WTC11 (cell line): ENCODE data around the gene PDHB. TPM values are rescaled to one million over a fixed set of nuclear protein-coding genes. Genes with fewer than 3 reads are reported as not detected.
A peak's percentile ranks its signal among the peaks of the same experiment; 100 is the strongest.
"Not testable (repeated sequence)": the region's sequence is repeated elsewhere in the genome, so short reads cannot be mapped to it uniquely, and the experiment has no call there.

Experiments
- ATAC-seq: fragments of 200-7000 bp; cut with Tn5 transposase; 2 replicates; pipeline ENCODE4 v1.10.0; 2021; ENCODE audit warnings: mild to moderate bottlenecking, moderate library complexity
- CTCF ChIA-PET: fragments of 300-600 bp; sonication (Branson Sonifier 250); formaldehyde crosslinking; loops from one replicate; lab custom pipeline; 2021; ENCODE audit warnings: antibody characterized with exemption; lab: Charles Lee
- POLR2A ChIA-PET: fragments of 350-600 bp; sonication (Branson Sonifier 250); formaldehyde crosslinking; loops from one replicate; lab custom pipeline; 2021; ENCODE audit warnings: antibody characterized with exemption; lab: Charles Lee
- DNase-seq: peaks from one replicate; pipeline ENCODE4 v3.0.0; 2021; ENCODE audit warnings: low spot score
- H3K27ac Mint-ChIP-seq: 2 replicates; pipeline ENCODE4 v1.8.0; 2021; ENCODE audit warnings: mixed read lengths
- H3K27me3 Mint-ChIP-seq: 2 replicates; pipeline ENCODE4 v1.8.0; 2021; ENCODE audit warnings: low read depth, mild to moderate bottlenecking, moderate library complexity, mixed read lengths
- H3K36me3 Mint-ChIP-seq: 2 replicates; pipeline ENCODE4 v1.8.0; 2021; ENCODE audit warnings: mixed read lengths
- H3K4me1 Mint-ChIP-seq: 2 replicates; pipeline ENCODE4 v1.8.0; 2022; ENCODE audit warnings: mixed read lengths
- H3K4me3 Mint-ChIP-seq: 2 replicates; pipeline ENCODE4 v1.8.0; 2021; ENCODE audit warnings: mild to moderate bottlenecking, moderate library complexity, mixed read lengths
- H3K9me3 Mint-ChIP-seq: 2 replicates; pipeline ENCODE4 v1.8.0; 2021; ENCODE audit warnings: mixed read lengths
- FOXK1 ChIP-seq: sonication (generic); formaldehyde crosslinking; IDR thresholded peaks from 2 replicates; pipeline ENCODE4 v1.8.0; 2022; ENCODE audit warnings: mild to moderate bottlenecking, moderate library complexity, missing genetic modification reagents
- GRHL2 ChIP-seq: fragments of 250-450 bp; sonication (Bioruptor Pico); IDR thresholded peaks from 2 replicates; pipeline ENCODE4 v1.8.0; 2022; ENCODE audit warnings: mild to moderate bottlenecking, moderate library complexity; ENCODE audit not compliant: insufficient replicate concordance, severe bottlenecking
- GTF2I ChIP-seq: fragments of 250-450 bp; sonication (Bioruptor Pico); conservative IDR thresholded peaks from 2 replicates; pipeline ENCODE4 v1.4.0; 2021; ENCODE audit warnings: mild to moderate bottlenecking
- NFE2L1 ChIP-seq: sonication (generic); formaldehyde crosslinking; IDR thresholded peaks from 2 replicates; pipeline ENCODE4 v1.8.1; 2023; ENCODE audit warnings: missing genetic modification reagents
- SP1 ChIP-seq: sonication (generic); formaldehyde crosslinking; conservative IDR thresholded peaks from 2 replicates; pipeline ENCODE4 v1.8.1; 2022; ENCODE audit warnings: missing genetic modification reagents
- TEAD4 ChIP-seq: sonication (generic); formaldehyde crosslinking; IDR thresholded peaks from 2 replicates; pipeline ENCODE4 v1.8.0; 2022; ENCODE audit warnings: mild to moderate bottlenecking, missing genetic modification reagents
- ZNF121 ChIP-seq: sonication (generic); formaldehyde crosslinking; IDR thresholded peaks from 2 replicates; pipeline ENCODE4 v1.8.0; 2023; ENCODE audit warnings: missing genetic modification reagents
- ZNF423 ChIP-seq: fragments of 250-450 bp; sonication (Bioruptor Pico); IDR thresholded peaks from 2 replicates; pipeline ENCODE4 v2.1.2; 2022; ENCODE audit warnings: mild to moderate bottlenecking, moderate library complexity
- total RNA-seq: library from RNA; stranded (reverse); gene quantifications from 3 replicates; pipeline ENCODE4 v1.2.3, GENCODE V29; 2021
- TF ChIP-seq, protein P1 (sequence below): sonication (generic); formaldehyde crosslinking; IDR thresholded peaks from 2 replicates; pipeline ENCODE4 v1.8.0; 2022; ENCODE audit warnings: missing genetic modification reagents
- TF ChIP-seq, protein P2 (sequence below): fragments of 250-450 bp; sonication (Bioruptor Pico); IDR thresholded peaks from 2 replicates; pipeline ENCODE4 v2.1.2; 2022; ENCODE audit warnings: mild to moderate bottlenecking, moderate library complexity
- TF ChIP-seq, protein P3 (sequence below): sonication (generic); formaldehyde crosslinking; conservative IDR thresholded peaks from 2 replicates; pipeline ENCODE4 v1.8.1; 2023; ENCODE audit warnings: mild to moderate bottlenecking, low read depth, missing genetic modification reagents, moderate library complexity
- TF ChIP-seq, protein P4 (sequence below): fragments of 200-600 bp; IDR thresholded peaks from 2 replicates; pipeline ENCODE4 v1.8.0; 2022; ENCODE audit warnings: antibody characterized with exemption
- TF ChIP-seq, protein P5 (sequence below): sonication (generic); formaldehyde crosslinking; IDR thresholded peaks from 2 replicates; pipeline ENCODE4 v1.8.1; 2022; ENCODE audit warnings: mild to moderate bottlenecking, missing genetic modification reagents, moderate library complexity, borderline replicate concordance
- TF ChIP-seq, protein P6 (sequence below): sonication (generic); formaldehyde crosslinking; IDR thresholded peaks from 2 replicates; pipeline ENCODE4 v1.8.0; 2022; ENCODE audit warnings: mild to moderate bottlenecking, missing genetic modification reagents

PDHB gene
- total RNA-seq, 1 experiment from 2014 or later, result 131 TPM

DNA sequence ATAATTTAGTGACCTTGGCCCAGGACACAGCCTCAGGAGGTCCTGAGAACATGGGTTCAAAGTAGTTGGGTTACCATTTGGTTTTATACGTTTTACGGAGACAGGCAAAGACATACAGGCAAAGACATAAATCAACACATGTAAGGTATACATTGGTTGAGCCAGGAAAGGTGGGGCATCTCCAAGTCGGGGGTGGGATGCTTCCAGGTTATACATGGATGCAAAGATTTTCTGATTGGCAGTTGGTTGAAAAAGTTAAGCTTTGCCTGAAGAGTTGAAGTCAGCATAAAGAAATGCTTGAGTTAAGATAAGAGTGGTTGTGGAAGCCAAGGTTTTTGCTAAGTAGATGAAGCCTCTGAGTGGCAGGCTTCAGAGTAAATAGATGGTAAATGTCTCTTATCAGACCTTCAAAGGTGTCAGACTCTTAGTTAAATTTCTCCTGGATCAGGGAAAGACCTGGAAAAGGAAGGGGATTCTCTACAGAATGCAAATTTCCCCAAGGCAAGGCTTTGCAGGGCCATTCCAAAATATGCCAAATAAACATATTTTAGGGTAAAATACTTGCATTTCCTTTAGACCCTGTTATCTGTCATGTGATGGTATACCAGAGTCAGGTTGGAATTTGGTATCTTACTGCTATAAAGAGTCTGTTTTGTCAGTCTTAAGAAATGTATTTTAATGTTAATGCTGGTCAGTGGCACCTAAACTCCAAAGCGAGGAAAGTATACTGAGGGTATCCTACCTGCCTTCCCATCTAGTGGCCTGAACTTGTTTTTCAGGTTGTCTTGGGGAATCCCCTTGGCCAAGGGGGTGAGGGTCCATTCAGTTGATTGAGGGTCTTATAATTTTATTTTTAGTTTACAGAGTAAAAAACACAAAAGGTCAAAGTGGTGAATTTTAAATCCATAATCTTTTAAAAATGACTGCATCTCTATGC, 8.2 kb upstream of the PDHB start:
- peak; percentile 60 for ATAC-seq
- peaks cover 50% of the 10 kb centered on the region for H3K4me1 Mint-ChIP-seq
- H3K27me3 Mint-ChIP-seq, result no peaks in the 10 kb centered on the region
- DNase-seq, result no peak
- no peaks in the 10 kb centered on the region for H3K9me3 Mint-ChIP-seq
- H3K36me3 Mint-ChIP-seq, result no peaks in the 10 kb centered on the region; the same call in 1 of the 2 replicates
- CTCF ChIA-PET, result interaction anchor here (0.7 to 2.2 kb wide), 2 partner anchors 22 to 50 kb away, joined by 5 to 10 read pairs; partner anchors contain the start of gene KCTD6
- no peak for TF ChIP-seq ZNF423 (CRISPR knock-in tag)
- TF ChIP-seq, protein P1, sequence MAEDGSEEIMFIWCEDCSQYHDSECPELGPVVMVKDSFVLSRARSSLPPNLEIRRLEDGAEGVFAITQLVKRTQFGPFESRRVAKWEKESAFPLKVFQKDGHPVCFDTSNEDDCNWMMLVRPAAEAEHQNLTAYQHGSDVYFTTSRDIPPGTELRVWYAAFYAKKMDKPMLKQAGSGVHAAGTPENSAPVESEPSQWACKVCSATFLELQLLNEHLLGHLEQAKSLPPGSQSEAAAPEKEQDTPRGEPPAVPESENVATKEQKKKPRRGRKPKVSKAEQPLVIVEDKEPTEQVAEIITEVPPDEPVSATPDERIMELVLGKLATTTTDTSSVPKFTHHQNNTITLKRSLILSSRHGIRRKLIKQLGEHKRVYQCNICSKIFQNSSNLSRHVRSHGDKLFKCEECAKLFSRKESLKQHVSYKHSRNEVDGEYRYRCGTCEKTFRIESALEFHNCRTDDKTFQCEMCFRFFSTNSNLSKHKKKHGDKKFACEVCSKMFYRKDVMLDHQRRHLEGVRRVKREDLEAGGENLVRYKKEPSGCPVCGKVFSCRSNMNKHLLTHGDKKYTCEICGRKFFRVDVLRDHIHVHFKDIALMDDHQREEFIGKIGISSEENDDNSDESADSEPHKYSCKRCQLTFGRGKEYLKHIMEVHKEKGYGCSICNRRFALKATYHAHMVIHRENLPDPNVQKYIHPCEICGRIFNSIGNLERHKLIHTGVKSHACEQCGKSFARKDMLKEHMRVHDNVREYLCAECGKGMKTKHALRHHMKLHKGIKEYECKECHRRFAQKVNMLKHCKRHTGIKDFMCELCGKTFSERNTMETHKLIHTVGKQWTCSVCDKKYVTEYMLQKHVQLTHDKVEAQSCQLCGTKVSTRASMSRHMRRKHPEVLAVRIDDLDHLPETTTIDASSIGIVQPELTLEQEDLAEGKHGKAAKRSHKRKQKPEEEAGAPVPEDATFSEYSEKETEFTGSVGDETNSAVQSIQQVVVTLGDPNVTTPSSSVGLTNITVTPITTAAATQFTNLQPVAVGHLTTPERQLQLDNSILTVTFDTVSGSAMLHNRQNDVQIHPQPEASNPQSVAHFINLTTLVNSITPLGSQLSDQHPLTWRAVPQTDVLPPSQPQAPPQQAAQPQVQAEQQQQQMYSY (CRISPR knock-in tag), result peak; percentile 71
- no peak overlapping the region for H3K4me3 Mint-ChIP-seq
- POLR2A ChIA-PET, result no interaction called here
- peak overlapping the region; percentile 49; the same call in 1 of the 2 replicates for H3K27ac Mint-ChIP-seq

DNA sequence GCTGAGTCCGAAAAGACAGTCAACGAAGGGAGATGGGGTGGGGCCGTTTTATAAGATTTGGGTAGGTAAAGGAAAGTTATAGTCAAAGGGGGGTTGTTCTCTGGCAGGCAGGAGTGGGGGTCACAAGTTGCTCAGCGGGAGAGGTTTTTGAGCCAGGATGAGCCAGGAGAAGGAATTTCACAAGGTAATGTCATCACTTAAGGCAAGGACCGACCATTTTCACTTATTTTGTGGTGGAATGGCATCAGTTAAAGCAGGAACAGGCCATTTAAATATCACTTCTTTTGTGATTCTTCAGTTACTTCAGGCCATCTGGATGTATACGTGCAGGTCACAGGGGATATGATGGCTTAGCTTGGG, 7.3 kb upstream of the PDHB start:
- ATAC-seq, DNase-seq, H3K27me3 Mint-ChIP-seq, H3K9me3 Mint-ChIP-seq, POLR2A ChIA-PET, H3K36me3 Mint-ChIP-seq, H3K4me3 Mint-ChIP-seq: not testable (repeated sequence)
- CTCF ChIA-PET, result interaction anchor here (0.7 to 2.2 kb wide), 2 partner anchors 23 to 50 kb away, joined by 5 to 10 read pairs; partner anchors contain the start of gene KCTD6
- 0 out of 2 replicates have a peak overlapping the region, but pooled peaks have one; percentile 38 for H3K27ac Mint-ChIP-seq
- peaks cover 57% of the 10 kb centered on the region for H3K4me1 Mint-ChIP-seq

DNA sequence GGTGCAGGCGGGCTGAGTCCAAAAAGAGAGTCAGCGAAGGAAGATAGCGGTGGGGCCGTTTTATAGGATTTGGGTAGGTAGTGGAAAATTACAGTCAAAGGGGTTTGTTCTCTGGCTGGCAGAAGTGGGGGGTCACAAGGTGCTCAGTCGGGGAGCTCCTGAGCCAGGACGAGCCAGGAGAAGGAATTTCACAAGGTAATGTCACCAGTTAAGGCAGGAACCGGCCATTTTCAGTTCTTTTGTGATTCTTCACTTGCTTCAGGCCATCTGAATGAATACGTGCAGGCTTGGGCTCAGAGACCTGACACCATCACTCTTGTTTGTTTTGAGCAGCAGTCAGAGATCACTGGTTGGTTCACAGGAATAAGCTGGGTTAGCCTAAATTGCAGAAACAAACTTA, 3.6 kb upstream of the PDHB start:
- POLR2A ChIA-PET, ATAC-seq, H3K27me3 Mint-ChIP-seq, H3K4me3 Mint-ChIP-seq, H3K9me3 Mint-ChIP-seq, H3K36me3 Mint-ChIP-seq: not testable (repeated sequence)
- DNase-seq, result peak; percentile 19
- Mint-ChIP-seq H3K4me1 (peaks cover 77% of the 10 kb centered on the region), H3K27ac (peak overlapping the region; percentile 87)
- CTCF ChIA-PET, result interaction anchor here (2.1 kb wide), 1 partner anchor 26 kb away, joined by 6 read pairs; no protein-coding TSS in a partner anchor

DNA sequence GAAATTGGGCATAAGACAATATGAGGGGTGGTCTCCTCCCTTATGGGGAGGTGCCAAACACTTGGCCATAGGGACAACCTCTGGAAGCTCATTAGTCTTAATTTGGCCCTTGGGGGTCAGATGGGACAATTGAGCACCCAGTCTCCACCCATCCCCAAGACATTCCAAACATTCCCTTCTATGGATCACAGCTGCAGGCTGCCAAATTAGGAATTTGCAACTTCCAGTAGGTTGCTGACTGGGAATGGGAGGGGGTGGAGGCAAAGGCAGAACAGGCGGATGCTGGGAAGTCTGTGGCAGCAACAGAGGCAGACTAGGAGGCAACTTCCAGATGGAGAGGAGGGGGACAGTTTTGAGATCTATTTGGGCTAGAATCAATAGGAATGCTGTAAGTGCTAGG, 1.4 kb upstream of the PDHB start:
- Mint-ChIP-seq H3K36me3 (peaks cover 20% of the 10 kb centered on the region), H3K9me3 (no peaks in the 10 kb centered on the region), H3K27ac (peak overlapping the region; percentile 98), H3K4me1 (peaks cover 61% of the 10 kb centered on the region), H3K27me3 (no peaks in the 10 kb centered on the region), H3K4me3 (peak overlapping the region; percentile 53)
- DNase-seq, result peak; percentile 72
- CTCF ChIA-PET, result interaction anchor here (0.6 to 1.4 kb wide), 4 partner anchors 19 to 195 kb away, joined by 3 to 4 read pairs (median 4); partner anchors contain the start of gene KCTD6
- POLR2A ChIA-PET, result interaction anchor here (1.1 to 1.3 kb wide), 3 partner anchors 10 to 129 kb away, joined by 3 to 4 read pairs (median 3); partner anchors contain the start of genes HTD2 and RPP14
- ATAC-seq, result peak; percentile 78
- TF ChIP-seq TEAD4 (CRISPR knock-in tag) (peak; percentile 54; the same call in 1 of the 2 replicates), NFE2L1 (CRISPR knock-in tag) (0 out of 2 replicates have a peak, but pooled peaks have one; percentile 28), ZNF423 (CRISPR knock-in tag) (peak; percentile 39; the same call in 1 of the 2 replicates), GTF2I (no peak), SP1 (CRISPR knock-in tag) (peak; percentile 63), GRHL2 (CRISPR knock-in tag) (no peak), FOXK1 (0 out of 2 replicates have a peak, but pooled peaks have one; percentile 31), ZNF121 (CRISPR knock-in tag) (no peak)
- TF ChIP-seq, protein P2, sequence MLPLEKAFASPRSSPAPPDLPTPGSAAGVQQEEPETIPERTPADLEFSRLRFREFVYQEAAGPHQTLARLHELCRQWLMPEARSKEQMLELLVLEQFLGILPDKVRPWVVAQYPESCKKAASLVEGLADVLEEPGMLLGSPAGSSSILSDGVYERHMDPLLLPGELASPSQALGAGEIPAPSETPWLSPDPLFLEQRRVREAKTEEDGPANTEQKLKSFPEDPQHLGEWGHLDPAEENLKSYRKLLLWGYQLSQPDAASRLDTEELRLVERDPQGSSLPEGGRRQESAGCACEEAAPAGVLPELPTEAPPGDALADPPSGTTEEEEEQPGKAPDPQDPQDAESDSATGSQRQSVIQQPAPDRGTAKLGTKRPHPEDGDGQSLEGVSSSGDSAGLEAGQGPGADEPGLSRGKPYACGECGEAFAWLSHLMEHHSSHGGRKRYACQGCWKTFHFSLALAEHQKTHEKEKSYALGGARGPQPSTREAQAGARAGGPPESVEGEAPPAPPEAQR (CRISPR knock-in tag), result no peak
- TF ChIP-seq, protein P3, sequence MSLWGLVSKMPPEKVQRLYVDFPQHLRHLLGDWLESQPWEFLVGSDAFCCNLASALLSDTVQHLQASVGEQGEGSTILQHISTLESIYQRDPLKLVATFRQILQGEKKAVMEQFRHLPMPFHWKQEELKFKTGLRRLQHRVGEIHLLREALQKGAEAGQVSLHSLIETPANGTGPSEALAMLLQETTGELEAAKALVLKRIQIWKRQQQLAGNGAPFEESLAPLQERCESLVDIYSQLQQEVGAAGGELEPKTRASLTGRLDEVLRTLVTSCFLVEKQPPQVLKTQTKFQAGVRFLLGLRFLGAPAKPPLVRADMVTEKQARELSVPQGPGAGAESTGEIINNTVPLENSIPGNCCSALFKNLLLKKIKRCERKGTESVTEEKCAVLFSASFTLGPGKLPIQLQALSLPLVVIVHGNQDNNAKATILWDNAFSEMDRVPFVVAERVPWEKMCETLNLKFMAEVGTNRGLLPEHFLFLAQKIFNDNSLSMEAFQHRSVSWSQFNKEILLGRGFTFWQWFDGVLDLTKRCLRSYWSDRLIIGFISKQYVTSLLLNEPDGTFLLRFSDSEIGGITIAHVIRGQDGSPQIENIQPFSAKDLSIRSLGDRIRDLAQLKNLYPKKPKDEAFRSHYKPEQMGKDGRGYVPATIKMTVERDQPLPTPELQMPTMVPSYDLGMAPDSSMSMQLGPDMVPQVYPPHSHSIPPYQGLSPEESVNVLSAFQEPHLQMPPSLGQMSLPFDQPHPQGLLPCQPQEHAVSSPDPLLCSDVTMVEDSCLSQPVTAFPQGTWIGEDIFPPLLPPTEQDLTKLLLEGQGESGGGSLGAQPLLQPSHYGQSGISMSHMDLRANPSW (CRISPR knock-in tag), result no peak
- TF ChIP-seq, protein P4, sequence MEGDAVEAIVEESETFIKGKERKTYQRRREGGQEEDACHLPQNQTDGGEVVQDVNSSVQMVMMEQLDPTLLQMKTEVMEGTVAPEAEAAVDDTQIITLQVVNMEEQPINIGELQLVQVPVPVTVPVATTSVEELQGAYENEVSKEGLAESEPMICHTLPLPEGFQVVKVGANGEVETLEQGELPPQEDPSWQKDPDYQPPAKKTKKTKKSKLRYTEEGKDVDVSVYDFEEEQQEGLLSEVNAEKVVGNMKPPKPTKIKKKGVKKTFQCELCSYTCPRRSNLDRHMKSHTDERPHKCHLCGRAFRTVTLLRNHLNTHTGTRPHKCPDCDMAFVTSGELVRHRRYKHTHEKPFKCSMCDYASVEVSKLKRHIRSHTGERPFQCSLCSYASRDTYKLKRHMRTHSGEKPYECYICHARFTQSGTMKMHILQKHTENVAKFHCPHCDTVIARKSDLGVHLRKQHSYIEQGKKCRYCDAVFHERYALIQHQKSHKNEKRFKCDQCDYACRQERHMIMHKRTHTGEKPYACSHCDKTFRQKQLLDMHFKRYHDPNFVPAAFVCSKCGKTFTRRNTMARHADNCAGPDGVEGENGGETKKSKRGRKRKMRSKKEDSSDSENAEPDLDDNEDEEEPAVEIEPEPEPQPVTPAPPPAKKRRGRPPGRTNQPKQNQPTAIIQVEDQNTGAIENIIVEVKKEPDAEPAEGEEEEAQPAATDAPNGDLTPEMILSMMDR, result no peak
- TF ChIP-seq, protein P5, sequence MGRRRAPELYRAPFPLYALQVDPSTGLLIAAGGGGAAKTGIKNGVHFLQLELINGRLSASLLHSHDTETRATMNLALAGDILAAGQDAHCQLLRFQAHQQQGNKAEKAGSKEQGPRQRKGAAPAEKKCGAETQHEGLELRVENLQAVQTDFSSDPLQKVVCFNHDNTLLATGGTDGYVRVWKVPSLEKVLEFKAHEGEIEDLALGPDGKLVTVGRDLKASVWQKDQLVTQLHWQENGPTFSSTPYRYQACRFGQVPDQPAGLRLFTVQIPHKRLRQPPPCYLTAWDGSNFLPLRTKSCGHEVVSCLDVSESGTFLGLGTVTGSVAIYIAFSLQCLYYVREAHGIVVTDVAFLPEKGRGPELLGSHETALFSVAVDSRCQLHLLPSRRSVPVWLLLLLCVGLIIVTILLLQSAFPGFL (CRISPR knock-in tag), result no peak
- TF ChIP-seq, protein P6, sequence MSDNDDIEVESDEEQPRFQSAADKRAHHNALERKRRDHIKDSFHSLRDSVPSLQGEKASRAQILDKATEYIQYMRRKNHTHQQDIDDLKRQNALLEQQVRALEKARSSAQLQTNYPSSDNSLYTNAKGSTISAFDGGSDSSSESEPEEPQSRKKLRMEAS (CRISPR knock-in tag), result 0 out of 2 replicates have a peak, but pooled peaks have one; percentile 19
